HepG2 (cell line): Measurements from ENCODE around the gene ARID5B. TPM values are rescaled to one million over a fixed set of nuclear protein-coding genes. Genes with fewer than 3 reads are reported as not detected.

Experiments used
- ATAC-seq: fragments of 200-7000 bp; cut with Tn5 transposase; 3 replicates; pipeline ENCODE4 v1.9.1; 2020; ENCODE audit warnings: mild to moderate bottlenecking, moderate library complexity
- BruUV-seq: library from RNA; stranded (reverse); fragments of 400-500 nt; replicated peaks from 2 replicates; lab custom pipeline; 2021; lab: Mats Ljungman, UMichigan
- CTCF ChIA-PET: fragments of 300-600 bp; formaldehyde crosslinking; extraction: SDS; loops from one replicate; lab custom pipeline; 2021; ENCODE audit warnings: low total read pairs, inconsistent platforms, low intra/inter-chr PET ratio; lab: Yijun Ruan, JAX
- POLR2A ChIA-PET: fragments of 350-600 bp; sonication (Branson Sonifier 250); formaldehyde crosslinking; loops from one replicate; lab custom pipeline; 2020; ENCODE audit warnings: antibody characterized with exemption, inconsistent platforms; lab: Yijun Ruan, JAX
- DNase-seq: peaks from one replicate; pipeline ENCODE4 v3.0.0-alpha.2; 2015; ENCODE audit warnings: low spot score
- FAIRE-seq: peaks from 3 replicates; lab custom pipeline; 2011; peaks lifted over from hg19 to GRCh38; lab: Jason Lieb, UNC
- H2AFZ ChIP-seq: one replicate; pipeline ENCODE4 v1.6.1; 2011; ENCODE audit warnings: low read length, inconsistent platforms
- H3K27ac ChIP-seq: fragments of 300-600 bp; 3 replicates; pipeline ENCODE4 v1.8.0; 2011; ENCODE audit warnings: mixed run types, mild to moderate bottlenecking, mixed read lengths, low read length, inconsistent platforms; ENCODE audit not compliant: insufficient read depth; ENCODE audit errors: extremely low read length
- H3K27me3 ChIP-seq, 2 experiments: fragments of 200-600 bp in 1 of 2; 2 replicates in 1 of 2; 3 replicates in 1 of 2; pipeline versions ENCODE4 v1.6.0 to v1.8.0; 2011; ENCODE audit warnings: low read length in 2 of 2, mild to moderate bottlenecking in 2 of 2, moderate library complexity in 2 of 2, inconsistent platforms in 1 of 2; ENCODE audit not compliant: insufficient read depth in 2 of 2, control insufficient read depth in 1 of 2
- H3K36me3 ChIP-seq, 2 experiments: fragments of 200-600 bp in 1 of 2; replicated peaks in 1 of 2; 2 replicates in 1 of 2; 3 replicates in 1 of 2; pipeline versions ENCODE4 v1.5.1 to v1.8.0; 2011; ENCODE audit warnings: low read length in 2 of 2, inconsistent platforms in 1 of 2; ENCODE audit not compliant: insufficient read depth in 2 of 2, control insufficient read depth in 1 of 2
- H3K4me1 ChIP-seq: 2 replicates; pipeline ENCODE4 v1.5.1; 2012; ENCODE audit warnings: low read length, inconsistent platforms; ENCODE audit not compliant: insufficient read depth
- H3K4me2 ChIP-seq: 2 replicates; pipeline ENCODE4 v1.6.0; 2011; ENCODE audit warnings: low read depth, low read length, inconsistent platforms
- H3K4me3 ChIP-seq, 3 experiments: fragments of 200-600 bp in 1 of 3; sonication (generic), shearing (Covaris generic) in 1 of 3; replicated peaks in 1 of 3; 2 replicates each; pipeline ENCODE4 v1.5.1; 2011 to 2016; ENCODE audit warnings: low read length in 3 of 3, inconsistent platforms in 2 of 3, low read depth in 2 of 3, mild to moderate bottlenecking in 2 of 3, control low read depth in 1 of 3, mixed read lengths in 1 of 3; ENCODE audit not compliant: insufficient read depth in 1 of 3
- H3K79me2 ChIP-seq: one replicate; pipeline ENCODE4 v1.6.1; 2011; ENCODE audit warnings: low read length, inconsistent platforms; ENCODE audit not compliant: insufficient read depth
- H3K9ac ChIP-seq: 2 replicates; pipeline ENCODE4 v1.6.0; 2011; ENCODE audit warnings: mild to moderate bottlenecking, low read depth, low read length, inconsistent platforms; ENCODE audit not compliant: insufficient read depth
- H3K9me3 ChIP-seq: 2 replicates; pipeline ENCODE4 v1.5.1; 2012; ENCODE audit warnings: mild to moderate bottlenecking, low read length
- H4K20me1 ChIP-seq: 2 replicates; pipeline ENCODE4 v1.6.0; 2011; ENCODE audit warnings: inconsistent platforms, mild to moderate bottlenecking, low read length, moderate library complexity; ENCODE audit not compliant: insufficient read depth
- BHLHE40 ChIP-seq: IDR thresholded peaks from 2 replicates; pipeline ENCODE4 v1.6.1; 2011; ENCODE audit warnings: low read length, improper control_type of control experiment
- ETV5 ChIP-seq: IDR thresholded peaks from 2 replicates; pipeline ENCODE4 v1.6.1; 2018; ENCODE audit warnings: missing biosample characterization, missing genetic modification reagents, inconsistent platforms, borderline replicate concordance
- GLI4 ChIP-seq: sonication (generic); formaldehyde crosslinking; IDR thresholded peaks from 2 replicates; pipeline ENCODE4 v1.5.1; 2020; ENCODE audit warnings: missing genetic modification reagents, mild to moderate bottlenecking, moderate library complexity, borderline replicate concordance
- JDP2 ChIP-seq: sonication (generic); formaldehyde crosslinking; IDR thresholded peaks from 2 replicates; pipeline ENCODE4 v1.8.1; 2022; ENCODE audit warnings: missing genetic modification reagents, borderline replicate concordance
- STAG1 ChIP-seq: sonication (generic); formaldehyde crosslinking; IDR thresholded peaks from 2 replicates; pipeline ENCODE4 v1.4.0; 2020; ENCODE audit warnings: missing genetic modification reagents
- SYNCRIP ChIP-seq: fragments of 200-400 bp; formaldehyde crosslinking; IDR thresholded peaks from 2 replicates; pipeline ENCODE4 v1.6.1; 2018; ENCODE audit warnings: mild to moderate bottlenecking, low read depth, low read length; ENCODE audit not compliant: insufficient read depth
- TSC22D2 ChIP-seq: sonication (generic); formaldehyde crosslinking; IDR thresholded peaks from 2 replicates; pipeline ENCODE4 v1.5.1; 2020; ENCODE audit warnings: missing genetic modification reagents, mild to moderate bottlenecking, borderline replicate concordance
- ZBTB34 ChIP-seq: sonication (generic); formaldehyde crosslinking; IDR thresholded peaks from 2 replicates; pipeline ENCODE4 v1.8.0; 2022; ENCODE audit warnings: mild to moderate bottlenecking, missing genetic modification reagents
- ZNF646 ChIP-seq: sonication (generic); formaldehyde crosslinking; IDR thresholded peaks from 2 replicates; pipeline ENCODE4 v1.9.0; 2021; ENCODE audit warnings: mild to moderate bottlenecking, missing genetic modification reagents
- ZNF773 ChIP-seq: sonication (generic); formaldehyde crosslinking; IDR thresholded peaks from 2 replicates; pipeline ENCODE4 v1.4.0; 2020; ENCODE audit warnings: missing genetic modification reagents, borderline replicate concordance
- ZNF781 ChIP-seq: sonication (generic); formaldehyde crosslinking; IDR thresholded peaks from 2 replicates; pipeline ENCODE4 v1.5.1; 2020; ENCODE audit warnings: borderline replicate concordance, mild to moderate bottlenecking, missing genetic modification reagents; ENCODE audit errors: not compliant biosample characterization
- in situ Hi-C: cut with HindIII; loops from 2 replicates; pipeline ENCODE4 v1.10.0; 2017; ENCODE audit warnings: low pct_unique_long_range_greater_than_20kb; ENCODE audit not compliant: extremely low pct_ligation_motif_present
- intact Hi-C: fragments of 100-400 bp; cut with micrococcal nuclease; formaldehyde crosslinking; loops from one replicate; pipeline ENCODE4 v1.10.0; 2022; ENCODE audit not compliant: unreplicated experiment
- polyA plus RNA-seq, 8 experiments: library from polyadenylated mRNA; depleted of rRNA in 3 of 8; stranded (reverse) in 7 of 8; unstranded in 1 of 8; fragments of >200 nt; fragmentation: Illumina TruSeq in 4 of 8; extraction: Trizol in 4 of 8; gene quantifications; 2 replicates each; pipeline versions ENCODE4 v1.2.1 to v1.2.3, GENCODE V29; 2011 to 2016; ENCODE audit warnings: low read depth in 4 of 8, missing spikeins in 1 of 8, mixed read lengths in 1 of 8; ENCODE audit not compliant: insufficient read depth in 1 of 8
- total RNA-seq, 5 experiments: library from RNA; depleted of rRNA; stranded (reverse); fragments of >200 nt; fragmentation: Illumina TruSeq; extraction: Trizol; gene quantifications; 2 replicates each; pipeline ENCODE4 v1.2.3, GENCODE V29; 2016; ENCODE audit warnings: low read depth in 1 of 5
- TF ChIP-seq, protein P1 (sequence below): sonication (generic); formaldehyde crosslinking; IDR thresholded peaks from 2 replicates; pipeline ENCODE4 v1.8.1; 2023; ENCODE audit warnings: missing genetic modification reagents, mild to moderate bottlenecking, borderline replicate concordance

Gene ARID5B
- total and polyA plus RNA-seq, 2 of the 13 experiments (the other 11 are each of a cell fraction or from before 2014, with no cell fraction given), result 6.2 to 21.1 TPM

DNA sequence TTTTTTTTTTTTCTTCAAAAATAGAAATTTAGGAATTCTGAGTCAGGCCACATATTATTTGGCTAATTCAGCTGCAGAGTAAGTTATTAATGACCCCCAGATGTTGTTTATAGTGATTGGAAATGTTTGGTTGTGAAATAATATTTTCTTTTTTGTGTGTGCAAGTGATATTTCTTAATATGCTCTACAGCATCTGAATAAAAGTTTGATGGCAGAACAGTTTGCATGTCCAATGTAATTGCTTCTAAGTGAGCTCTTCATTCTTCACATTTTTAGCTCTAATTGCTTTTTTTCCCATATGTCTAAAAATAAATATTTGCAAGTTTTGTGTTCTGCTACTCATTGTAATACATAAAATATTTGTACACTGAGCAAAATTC is 116.0 kb downstream of the ARID5B start:
- CTCF ChIA-PET, result no interaction called here
- no TSS peak for BruUV-seq
- Histone ChIP-seq H3K27ac (no peak overlapping the region), H3K79me2 (no peaks in the 10 kb centered on the region), H3K36me3 (peaks cover 0 to 2% of the 10 kb centered on the region in 2 experiments; a peak in 4 of 5 replicates), H3K9me3 (no peaks in the 10 kb centered on the region), H3K9ac (no peak overlapping the region), H3K27me3 (no peaks in the 10 kb centered on the region), H3K4me2 (no peak overlapping the region), H2AFZ (no peak overlapping the region), H4K20me1 (no peaks in the 10 kb centered on the region), H3K4me1 (peaks cover 29% of the 10 kb centered on the region), H3K4me3 (no peak overlapping the region)
- TF ChIP-seq ETV5 (CRISPR knock-in tag) (no peak), ZNF773 (CRISPR knock-in tag) (no peak), TSC22D2 (CRISPR knock-in tag) (no peak), ZNF781 (no peak), SYNCRIP (no peak), STAG1 (CRISPR knock-in tag) (no peak), BHLHE40 (no peak), GLI4 (no peak), ZNF646 (CRISPR knock-in tag) (no peak), JDP2 (CRISPR knock-in tag) (no peak), ZBTB34 (CRISPR knock-in tag) (no peak)
- TF ChIP-seq, protein P1, sequence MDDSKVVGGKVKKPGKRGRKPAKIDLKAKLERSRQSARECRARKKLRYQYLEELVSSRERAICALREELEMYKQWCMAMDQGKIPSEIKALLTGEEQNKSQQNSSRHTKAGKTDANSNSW (CRISPR knock-in tag), result no peak
- POLR2A ChIA-PET, result no interaction called here
- intact Hi-C loops, result no loop called here
- FAIRE-seq (no peak), DNase-seq (no peak), ATAC-seq (no peak)
- in situ Hi-C loops, result no loop called here
